ENCODE data around the gene EXOC7. TPM values are rescaled to one million over a fixed set of nuclear protein-coding genes. Genes with fewer than 3 reads are reported as not detected.

EXOC7 gene
- total RNA-seq, 2 experiments from 2014 or later = 122 to 173 TPM

GRCh38 chr17:76079956-76080767 is 23.4 kb downstream of the EXOC7 start:
- Histone ChIP-seq H3K9me2 (ENCODE audit: insufficient read depth, low read length) (no peaks in the 10 kb centered on the region), H3K36me3 (ENCODE audit: insufficient read depth, low read length) (peaks cover 29% of the 10 kb centered on the region), H3K4me3 (ENCODE audit: low read depth, low read length, poor library complexity, severe bottlenecking) (no peak overlapping the region), H3K79me2 (ENCODE audit: insufficient read depth, low read depth, low read length) (no peaks in the 10 kb centered on the region), H3K4me2 (ENCODE audit: low read length) (no peak overlapping the region), H3K9me3 (ENCODE audit: low read length) (no peaks in the 10 kb centered on the region), H4K20me1 (ENCODE audit: insufficient read depth, low read length) (no peaks in the 10 kb centered on the region), H2AFZ (ENCODE audit: low read length) (no peak overlapping the region), H3K4me1 (ENCODE audit: insufficient read depth, low read length, poor library complexity, severe bottlenecking) (peaks cover 8% of the 10 kb centered on the region), H3K27ac (ENCODE audit: low read depth, low read length, poor library complexity, severe bottlenecking) (no peak overlapping the region)
- ChIA-PET POLR2A (interaction anchor here (0.7 kb wide), 1 partner anchor 65 kb away, joined by 3 read pairs; no protein-coding TSS in a partner anchor), CTCF (ENCODE audit: unreplicated experiment) (interaction anchor here (1.4 kb wide), 1 partner anchor 66 kb away, joined by 4 read pairs; no protein-coding TSS in a partner anchor)
- TF ChIP-seq EZH2phosphoT487 (IDR thresholded peaks at IDR 0.05; ENCODE audit: borderline replicate concordance, low read depth, low read length) = no peak
- TF ChIP-seq CTCF (conservative IDR thresholded peaks at IDR 0.05; ENCODE audit: low read length) = no peak
- DNase-seq (ENCODE audit: low spot score) = peak; percentile 36
- no TSS peak for BruUV-seq (replicated peaks)
- intact Hi-C loops (cut with micrococcal nuclease; ENCODE audit: unreplicated experiment) = no loop called here

- no peaks in the 10 kb centered on the region for H3K9me3 ChIP-seq (ENCODE audit: low read length)
- H3K4me3 ChIP-seq (ENCODE audit: low read depth, low read length, poor library complexity, severe bottlenecking) = no peak overlapping the region
- H3K27ac ChIP-seq (ENCODE audit: low read depth, low read length, poor library complexity, severe bottlenecking) = no peak overlapping the region
- no peaks in the 10 kb centered on the region for H4K20me1 ChIP-seq (ENCODE audit: insufficient read depth, low read length)
- ChIA-PET CTCF (ENCODE audit: unreplicated experiment) (interaction anchor here (1.4 kb wide), 1 partner anchor 65 kb away, joined by 4 read pairs; no protein-coding TSS in a partner anchor), POLR2A (no interaction called here)
- no TSS peak for BruUV-seq (replicated peaks)
- intact Hi-C loops (cut with micrococcal nuclease; ENCODE audit: unreplicated experiment) = no loop called here
- peaks cover 8% of the 10 kb centered on the region for H3K4me1 ChIP-seq (ENCODE audit: insufficient read depth, low read length, poor library complexity, severe bottlenecking)
- no peak overlapping the region for H3K4me2 ChIP-seq (ENCODE audit: low read length)
- H3K79me2 ChIP-seq (ENCODE audit: insufficient read depth, low read depth, low read length) = no peaks in the 10 kb centered on the region
- DNase-seq (ENCODE audit: low spot score) = no peak
- H3K9me2 ChIP-seq (ENCODE audit: insufficient read depth, low read length) = no peaks in the 10 kb centered on the region
- no peak overlapping the region for H2AFZ ChIP-seq (ENCODE audit: low read length)
- TF ChIP-seq CTCF (conservative IDR thresholded peaks at IDR 0.05; ENCODE audit: low read length) (no peak), EZH2phosphoT487 (IDR thresholded peaks at IDR 0.05; ENCODE audit: borderline replicate concordance, low read depth, low read length) (no peak)
- H3K36me3 ChIP-seq (ENCODE audit: insufficient read depth, low read length) = peaks cover 23% of the 10 kb centered on the region
Observed at GRCh38 chr17:76079535-76079955, 24.0 kb downstream of the EXOC7 start.

All from OCI-LY7 (cell line).